Measurements from ENCODE around the gene RALY. TPM values are rescaled to one million over a fixed set of nuclear protein-coding genes. Genes with fewer than 3 reads are reported as not detected.
A peak's percentile ranks its signal among the peaks of the same experiment; 100 is the strongest.

RALY gene
- total RNA-seq, 1 donor from 2014 or later, result 153 TPM

DNA sequence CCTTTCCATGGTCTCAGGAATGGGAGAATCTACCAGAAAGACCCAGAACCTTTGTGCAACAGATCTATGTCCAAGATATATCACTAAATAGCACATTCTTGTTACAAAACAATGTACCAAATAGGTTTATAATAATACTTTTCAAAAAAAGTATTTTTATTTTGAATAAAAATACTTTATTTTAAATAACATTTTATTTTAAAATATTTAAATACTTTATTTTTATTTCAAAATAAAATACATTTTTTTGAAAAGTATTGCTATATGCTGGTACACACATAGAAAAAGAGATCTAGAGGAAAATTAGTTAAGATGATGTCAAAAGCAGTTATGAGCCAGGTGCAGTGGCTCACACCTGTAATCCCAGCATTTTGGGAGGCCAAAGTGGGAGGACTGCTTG lies 16.8 kb upstream of the RALY start:
- no peaks in the 10 kb centered on the region for H3K4me1 Mint-ChIP-seq
- H3K27ac Mint-ChIP-seq, result no peak overlapping the region
- no peak overlapping the region for H3K4me3 Mint-ChIP-seq
- peaks cover 30% of the 10 kb centered on the region for H3K27me3 Mint-ChIP-seq
- no peaks in the 10 kb centered on the region for H3K36me3 Mint-ChIP-seq (ENCODE audit: low read depth)
- intact Hi-C loops (cut with micrococcal nuclease), result no loop called here
- H3K9me3 Mint-ChIP-seq, result no peaks in the 10 kb centered on the region
- DNase-seq, result no peak

DNA sequence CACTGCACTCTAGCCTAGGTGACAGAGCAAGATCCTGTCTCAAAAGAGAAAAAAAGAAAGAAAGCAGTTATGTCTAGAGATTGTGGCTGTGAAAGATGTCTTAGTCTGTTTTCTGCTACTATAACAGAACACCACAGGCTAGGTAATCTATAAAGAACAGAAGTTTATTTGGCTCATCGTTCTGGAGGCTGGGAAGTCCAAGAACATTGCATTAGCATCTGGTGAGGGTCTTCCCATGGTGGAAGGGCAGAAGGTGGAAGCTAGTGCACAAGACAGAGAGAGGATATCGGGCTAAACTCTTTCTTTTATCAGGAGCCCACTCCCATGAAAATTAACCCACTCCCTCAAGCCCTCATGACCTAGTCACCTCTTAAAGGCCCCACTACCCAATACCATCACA lies 16.2 kb upstream of the RALY start:
- intact Hi-C loops (cut with micrococcal nuclease), result no loop called here
- Mint-ChIP-seq H3K27ac (no peak overlapping the region), H3K27me3 (peaks cover 30% of the 10 kb centered on the region), H3K36me3 (ENCODE audit: low read depth) (no peaks in the 10 kb centered on the region), H3K9me3 (no peaks in the 10 kb centered on the region), H3K4me3 (no peak overlapping the region), H3K4me1 (no peaks in the 10 kb centered on the region)
- DNase-seq, result no peak

DNA sequence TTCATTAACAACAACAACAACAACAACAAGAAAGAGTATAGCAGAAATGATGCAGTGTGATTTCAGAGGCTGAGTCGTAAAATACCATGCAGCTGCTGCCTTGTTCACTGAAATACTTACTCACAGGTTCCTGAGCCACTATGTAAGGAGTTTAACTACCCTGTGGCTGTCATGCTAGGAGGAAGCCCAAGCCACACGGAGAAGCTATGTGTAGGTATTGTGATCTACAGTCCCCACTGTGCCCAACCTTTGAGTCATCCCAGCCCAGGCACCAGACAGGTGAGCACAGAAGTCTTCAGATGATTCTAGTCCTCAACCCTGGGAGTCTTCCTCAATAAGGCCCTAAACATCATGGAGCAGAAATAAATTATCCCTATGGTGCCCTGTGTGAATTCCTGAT lies 14.6 kb upstream of the RALY start:
- Mint-ChIP-seq H3K4me3 (no peak overlapping the region), H3K27me3 (peaks cover 32% of the 10 kb centered on the region)
- intact Hi-C loops (cut with micrococcal nuclease), result no loop called here

DNA sequence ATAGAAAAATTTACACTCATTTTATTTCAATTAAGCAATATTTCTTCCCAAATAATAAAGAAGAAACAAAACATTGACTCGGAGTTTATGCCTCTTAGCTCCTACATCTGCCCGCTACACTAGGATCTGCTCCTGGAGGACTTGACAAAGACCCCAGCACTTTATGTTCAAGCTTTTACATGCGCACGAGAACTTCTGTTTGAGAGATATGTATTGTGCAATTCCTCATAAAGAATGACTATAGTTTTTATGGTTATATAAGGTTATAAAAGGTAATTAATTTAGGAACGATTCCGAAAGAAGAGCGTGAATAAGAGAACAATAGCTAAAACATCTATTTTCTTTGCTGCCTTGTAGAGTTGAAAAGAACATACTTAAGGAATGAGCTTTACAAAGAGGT lies 12.4 kb upstream of the RALY start:
- DNase-seq, result no peak
- Mint-ChIP-seq H3K9me3 (no peaks in the 10 kb centered on the region), H3K27me3 (peaks cover 32% of the 10 kb centered on the region), H3K27ac (no peak overlapping the region), H3K4me1 (no peaks in the 10 kb centered on the region), H3K4me3 (no peak overlapping the region), H3K36me3 (ENCODE audit: low read depth) (no peaks in the 10 kb centered on the region)
- intact Hi-C loops (cut with micrococcal nuclease), result no loop called here

More for the DNA sequence above, 14.6 kb upstream of the RALY start:
- Mint-ChIP-seq H3K27ac (no peak overlapping the region), H3K4me1 (no peaks in the 10 kb centered on the region), H3K9me3 (no peaks in the 10 kb centered on the region), H3K36me3 (ENCODE audit: low read depth) (no peaks in the 10 kb centered on the region)
- DNase-seq, result no peak

DNA sequence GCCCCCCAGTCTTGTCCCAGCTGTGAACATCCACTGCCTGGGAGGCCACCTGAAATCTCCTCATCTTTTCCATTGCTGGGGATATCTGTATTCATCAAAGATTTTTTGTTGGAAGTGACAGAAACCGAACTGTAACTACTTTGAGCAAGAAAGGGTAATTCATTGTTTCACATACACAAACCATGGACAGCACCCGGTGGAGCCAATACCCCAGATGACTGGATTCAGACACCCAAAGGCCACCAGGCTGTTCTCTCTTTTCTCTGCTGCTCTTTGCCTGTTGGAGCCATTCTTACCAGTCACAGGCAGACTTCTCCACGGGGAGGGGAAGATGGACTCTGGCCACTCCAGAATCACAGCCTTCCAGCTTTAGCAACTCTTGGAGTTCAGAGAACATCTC lies 11.7 kb upstream of the RALY start:
- Mint-ChIP-seq H3K27ac (no peak overlapping the region), H3K4me3 (no peak overlapping the region), H3K4me1 (no peaks in the 10 kb centered on the region), H3K36me3 (ENCODE audit: low read depth) (no peaks in the 10 kb centered on the region), H3K9me3 (no peaks in the 10 kb centered on the region), H3K27me3 (peaks cover 30% of the 10 kb centered on the region)
- no peak for DNase-seq
- intact Hi-C loops (cut with micrococcal nuclease), result no loop called here

DNA sequence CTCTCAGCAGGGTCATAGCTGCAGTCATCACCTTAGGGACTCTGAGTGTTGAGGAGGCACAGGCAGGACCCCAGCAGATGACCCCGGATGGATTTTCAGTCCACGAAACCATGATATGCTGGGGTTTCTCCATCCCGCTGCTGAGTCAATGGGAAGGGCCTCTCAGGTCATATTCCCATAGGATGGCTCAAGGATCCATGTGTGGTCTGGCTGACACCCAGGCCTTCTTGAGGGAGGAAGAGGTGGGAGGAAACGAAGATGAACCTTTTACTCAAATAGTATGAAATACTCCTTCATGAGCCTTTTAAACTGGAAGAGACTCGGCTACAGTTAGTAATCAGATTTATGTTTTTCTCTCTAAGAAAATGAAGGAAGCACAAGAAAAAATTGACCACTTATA lies 10.3 kb upstream of the RALY start:
- no peaks in the 10 kb centered on the region for H3K36me3 Mint-ChIP-seq (ENCODE audit: low read depth)
- H3K4me3 Mint-ChIP-seq, result no peak overlapping the region
- no peaks in the 10 kb centered on the region for H3K4me1 Mint-ChIP-seq
- DNase-seq, result no peak
- H3K27me3 Mint-ChIP-seq, result peaks cover 21% of the 10 kb centered on the region
- H3K9me3 Mint-ChIP-seq, result no peaks in the 10 kb centered on the region
- H3K27ac Mint-ChIP-seq, result no peak overlapping the region
- intact Hi-C loops (cut with micrococcal nuclease), result no loop called here

DNA sequence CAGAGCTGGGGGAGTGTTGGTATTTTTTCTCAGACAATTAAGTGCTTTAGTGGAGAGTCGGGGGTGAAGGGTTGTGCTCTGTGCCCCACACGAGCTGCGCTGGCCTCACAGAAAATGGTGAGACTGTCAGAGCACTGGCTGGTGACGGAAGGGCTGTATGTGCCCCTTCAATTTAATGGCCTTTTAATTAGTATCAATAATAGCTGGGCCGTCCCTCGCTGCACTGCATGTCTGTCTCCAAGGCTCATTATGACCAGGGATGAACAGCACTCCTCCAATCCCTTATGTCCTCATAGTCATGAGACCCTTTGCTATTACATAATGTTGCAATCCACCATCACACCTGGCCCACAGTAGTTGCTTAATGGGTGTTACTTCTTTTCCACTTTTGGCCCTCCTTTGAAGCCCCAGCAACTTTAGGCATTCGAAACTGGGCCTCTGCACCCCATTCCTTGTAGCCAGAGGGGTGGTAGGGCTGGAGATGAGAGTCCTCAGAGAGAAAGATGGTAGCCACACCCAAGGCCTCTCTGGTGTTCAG lies 9.5 kb upstream of the RALY start:
- no peak overlapping the region for H3K27ac Mint-ChIP-seq
- no peaks in the 10 kb centered on the region for H3K4me1 Mint-ChIP-seq
- no peak for DNase-seq
- no peaks in the 10 kb centered on the region for H3K9me3 Mint-ChIP-seq
- peaks cover 13% of the 10 kb centered on the region for H3K27me3 Mint-ChIP-seq
- no peak overlapping the region for H3K4me3 Mint-ChIP-seq
- H3K36me3 Mint-ChIP-seq (ENCODE audit: low read depth), result no peaks in the 10 kb centered on the region
- intact Hi-C loops (cut with micrococcal nuclease), result no loop called here

DNA sequence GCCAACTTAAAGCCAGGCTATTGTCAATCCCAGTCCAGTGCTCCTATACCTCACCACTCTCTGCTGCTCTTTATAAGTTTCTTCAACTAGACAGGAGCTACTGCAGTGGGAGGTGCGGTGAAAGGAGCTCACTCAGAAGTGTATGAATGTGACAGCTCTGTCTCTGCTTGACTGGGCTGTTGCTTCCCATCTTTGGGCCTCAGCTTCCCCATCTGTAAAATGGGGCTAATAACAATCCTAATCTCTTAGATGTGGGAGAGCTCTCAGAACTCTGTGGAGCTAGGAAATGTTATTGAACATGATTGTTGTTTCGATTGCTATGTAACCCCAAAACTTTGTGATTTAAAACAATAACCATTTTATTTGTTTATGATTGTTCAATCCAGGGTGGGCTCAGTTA lies 8.4 kb upstream of the RALY start:
- no peak overlapping the region for H3K27ac Mint-ChIP-seq
- H3K4me3 Mint-ChIP-seq, result no peak overlapping the region
- peaks cover 5% of the 10 kb centered on the region for H3K4me1 Mint-ChIP-seq
- no peak for DNase-seq
- peaks cover 8% of the 10 kb centered on the region for H3K27me3 Mint-ChIP-seq
- H3K36me3 Mint-ChIP-seq (ENCODE audit: low read depth), result no peaks in the 10 kb centered on the region
- intact Hi-C loops (cut with micrococcal nuclease), result no loop called here
- H3K9me3 Mint-ChIP-seq, result no peaks in the 10 kb centered on the region

DNA sequence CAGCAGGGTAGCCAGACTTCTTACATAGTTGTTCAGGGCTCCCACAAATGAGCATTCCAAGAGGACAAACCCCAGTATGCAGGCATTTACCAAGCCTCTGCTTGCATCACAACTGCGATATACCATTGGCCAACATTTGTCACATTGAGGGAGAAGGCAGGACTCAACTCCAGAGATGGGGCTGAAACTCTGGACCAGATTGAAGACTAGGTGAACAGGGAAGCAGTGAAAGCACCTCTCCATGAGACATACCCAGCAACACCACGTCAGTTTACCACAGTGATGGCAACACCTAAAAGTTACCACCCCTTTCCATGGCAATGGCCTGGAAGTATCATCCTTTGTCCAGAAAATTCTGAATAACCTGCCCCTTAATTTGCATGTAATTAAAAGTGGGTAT lies 7.9 kb upstream of the RALY start:
- Mint-ChIP-seq H3K27ac (no peak overlapping the region), H3K4me1 (peaks cover 9% of the 10 kb centered on the region), H3K9me3 (no peaks in the 10 kb centered on the region), H3K27me3 (peaks cover 7% of the 10 kb centered on the region), H3K36me3 (ENCODE audit: low read depth) (peaks cover 3% of the 10 kb centered on the region), H3K4me3 (no peak overlapping the region)
- intact Hi-C loops (cut with micrococcal nuclease), result no loop called here
- no peak for DNase-seq

DNA sequence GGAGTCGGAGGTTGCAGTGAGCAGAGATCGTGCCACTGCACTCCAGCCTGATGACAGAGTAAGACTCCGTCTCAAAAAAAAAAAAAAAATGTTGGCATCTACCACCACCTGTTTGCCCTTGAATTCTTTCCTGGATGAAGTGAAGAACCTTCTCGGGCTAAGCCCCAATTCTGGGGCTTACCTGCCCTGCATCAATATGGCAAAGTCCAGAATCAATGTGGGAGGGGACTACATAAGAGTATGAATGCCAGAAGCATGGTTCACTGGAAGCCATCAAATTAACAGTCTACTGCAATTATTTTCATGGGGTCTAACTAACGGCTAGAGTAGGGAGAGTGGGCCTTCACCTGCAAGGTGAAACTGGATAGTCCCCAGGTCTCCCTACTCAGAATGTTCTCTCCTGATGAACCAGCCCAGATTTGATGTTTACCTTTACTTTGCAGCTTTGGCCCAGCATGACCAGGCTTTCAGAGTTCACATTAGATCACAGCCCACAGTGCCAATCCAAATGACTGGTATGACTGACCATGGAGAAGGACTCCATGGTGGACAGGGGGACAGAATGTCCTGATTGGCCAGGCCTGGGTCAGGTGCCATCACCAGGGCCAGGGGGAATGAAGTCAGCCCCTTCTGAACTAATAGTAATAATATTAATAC lies 7.0 kb upstream of the RALY start:
- H3K9me3 Mint-ChIP-seq, result no peaks in the 10 kb centered on the region
- intact Hi-C loops (cut with micrococcal nuclease), result no loop called here
- H3K4me3 Mint-ChIP-seq, result no peak overlapping the region
- H3K36me3 Mint-ChIP-seq (ENCODE audit: low read depth), result peaks cover 6% of the 10 kb centered on the region
- peaks cover 4% of the 10 kb centered on the region for H3K27me3 Mint-ChIP-seq
- H3K27ac Mint-ChIP-seq, result no peak overlapping the region
- no peak for DNase-seq
- H3K4me1 Mint-ChIP-seq, result peaks cover 12% of the 10 kb centered on the region

DNA sequence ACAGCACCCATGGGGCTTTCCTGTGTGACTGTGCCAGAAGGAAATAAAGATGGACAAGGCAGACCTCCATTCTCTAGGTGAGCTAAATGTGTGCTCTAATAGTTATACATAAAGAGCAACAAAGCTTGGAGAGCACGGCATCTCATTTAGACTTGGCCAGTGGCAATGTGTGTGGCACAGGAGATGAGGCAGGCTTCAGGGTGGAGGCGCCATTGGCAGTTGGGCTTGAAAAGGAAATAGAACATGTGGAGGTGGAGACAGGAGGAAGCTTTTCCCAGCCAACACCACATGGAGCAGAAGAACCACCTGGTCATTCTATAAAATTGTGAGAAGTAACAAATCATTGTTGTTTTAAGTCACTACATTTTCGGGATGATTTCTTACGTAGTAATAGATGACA lies 3.6 kb upstream of the RALY start:
- Mint-ChIP-seq H3K27me3 (no peaks in the 10 kb centered on the region), H3K9me3 (no peaks in the 10 kb centered on the region), H3K4me3 (no peak overlapping the region), H3K4me1 (peaks cover 24% of the 10 kb centered on the region), H3K36me3 (ENCODE audit: low read depth) (peaks cover 13% of the 10 kb centered on the region), H3K27ac (no peak overlapping the region)
- intact Hi-C loops (cut with micrococcal nuclease), result loop anchor here (5.0 to 10.0 kb wide), 2 partner anchors 305 to 887 kb away; partner anchors contain the start of genes ACSS2 and E2F1
- no peak for DNase-seq

DNA sequence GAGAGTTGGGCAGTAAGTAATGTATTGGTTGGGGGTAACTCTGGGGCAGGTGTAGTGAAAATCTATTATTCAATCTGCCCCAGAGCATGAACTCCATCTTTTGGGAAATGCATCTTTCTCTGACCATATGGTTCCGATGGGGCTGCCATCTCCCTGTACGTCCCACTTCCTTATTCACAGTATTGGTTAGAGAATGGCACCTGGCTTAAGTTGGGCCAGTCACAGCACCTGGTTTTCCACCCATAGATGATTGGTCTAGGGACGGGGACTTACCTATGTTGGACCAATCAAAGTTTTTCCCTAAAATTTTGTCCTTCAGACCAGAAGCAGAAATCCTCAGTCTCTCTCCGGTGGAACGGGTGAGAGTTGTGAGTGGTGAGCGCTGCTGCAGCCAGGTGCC lies 2.2 kb upstream of the RALY start:
- H3K9me3 Mint-ChIP-seq, result no peaks in the 10 kb centered on the region
- H3K4me1 Mint-ChIP-seq, result peaks cover 35% of the 10 kb centered on the region
- intact Hi-C loops (cut with micrococcal nuclease), result loop anchor here (5.0 to 10.0 kb wide), 2 partner anchors 307 to 886 kb away; partner anchors contain the start of genes ACSS2 and E2F1

DNA sequence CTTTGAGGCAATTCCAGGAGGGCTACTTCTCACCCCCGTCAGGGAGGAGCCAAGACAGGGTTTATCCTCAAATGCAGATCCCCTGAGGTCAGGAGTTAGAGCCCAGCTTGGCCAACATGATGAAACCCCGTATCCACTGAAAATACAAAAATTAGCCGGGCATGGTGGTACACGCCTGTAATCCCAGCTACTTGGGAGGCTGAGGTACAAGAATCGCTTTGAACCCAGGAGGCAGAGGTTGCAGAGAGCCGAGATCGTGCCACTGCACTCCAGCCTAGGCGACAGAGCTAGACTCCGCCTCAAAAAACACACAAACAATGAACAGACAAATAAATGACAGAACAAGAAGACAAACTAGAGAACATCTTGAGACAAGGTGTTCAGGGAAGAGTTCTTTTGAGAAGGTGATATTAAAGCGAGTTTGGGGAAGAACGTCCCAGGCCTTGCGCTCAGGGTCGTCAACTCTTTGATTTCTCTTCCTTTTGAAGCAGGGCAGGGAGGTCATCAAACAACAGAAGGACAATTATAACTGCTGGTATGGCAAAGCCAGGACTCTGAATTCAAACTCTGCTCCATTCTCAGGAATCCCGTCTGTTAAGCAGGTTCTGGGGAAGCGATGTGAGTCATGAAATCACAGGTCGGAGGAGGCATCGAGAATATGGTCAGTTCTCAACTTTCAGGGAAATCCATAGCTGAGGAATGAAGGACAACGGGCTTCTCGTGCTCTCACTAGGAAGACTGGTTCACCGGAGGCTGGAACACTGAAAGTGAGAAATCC lies 1.4 kb upstream of the RALY start:
- Mint-ChIP-seq H3K4me1 (peaks cover 43% of the 10 kb centered on the region), H3K27ac (peak overlapping the region; percentile 96), H3K36me3 (ENCODE audit: low read depth) (peaks cover 24% of the 10 kb centered on the region), H3K27me3 (no peaks in the 10 kb centered on the region), H3K9me3 (no peaks in the 10 kb centered on the region), H3K4me3 (peak overlapping the region; percentile 83)
- intact Hi-C loops (cut with micrococcal nuclease), result loop anchor here (2.0 to 10.0 kb wide), 5 partner anchors 260 to 885 kb away; partner anchors contain the start of genes ACSS2, CBFA2T2 and E2F1
- peak; percentile 63 for DNase-seq

More for the DNA sequence above, 2.2 kb upstream of the RALY start:
- no peak for DNase-seq
- Mint-ChIP-seq H3K27me3 (no peaks in the 10 kb centered on the region), H3K27ac (peak overlapping the region; percentile 71), H3K4me3 (peak overlapping the region; percentile 83), H3K36me3 (ENCODE audit: low read depth) (peaks cover 20% of the 10 kb centered on the region)

DNA sequence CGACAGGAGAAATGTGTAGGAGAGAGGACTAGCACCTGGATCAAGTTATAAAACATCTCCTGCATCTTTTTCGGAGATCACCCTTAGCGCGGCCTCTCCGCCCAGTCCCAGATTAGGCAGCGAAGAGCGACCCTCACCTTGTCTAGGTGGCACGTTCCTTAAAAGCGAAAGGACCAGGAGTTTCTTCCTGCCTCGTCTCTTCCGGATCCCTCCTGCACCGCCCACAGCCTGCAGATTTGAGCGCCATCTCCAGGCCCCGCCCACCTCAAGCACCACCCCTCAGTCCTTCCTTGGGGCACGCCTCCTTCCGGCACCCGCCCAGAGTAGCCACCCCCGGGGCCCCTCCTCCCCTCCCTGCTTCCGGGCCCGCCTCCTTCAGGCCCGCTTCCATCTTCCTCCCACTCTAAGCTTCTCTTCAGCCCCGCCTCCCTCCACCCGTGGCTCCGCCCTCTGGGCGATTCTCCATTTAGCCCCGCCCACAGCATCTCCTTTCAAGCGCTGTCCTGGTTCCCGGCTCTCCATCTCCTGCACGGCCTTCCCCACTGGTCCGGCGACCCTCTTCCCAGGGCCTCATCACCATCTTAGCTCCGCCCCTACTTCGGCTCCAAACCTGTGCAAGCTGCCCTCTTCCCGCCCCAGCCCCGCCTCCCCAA lies 662 bp upstream of the RALY start:
- Mint-ChIP-seq H3K27ac (peak overlapping the region; percentile 96), H3K9me3 (no peaks in the 10 kb centered on the region), H3K27me3 (no peaks in the 10 kb centered on the region), H3K4me1 (peaks cover 48% of the 10 kb centered on the region), H3K36me3 (ENCODE audit: low read depth) (peaks cover 24% of the 10 kb centered on the region), H3K4me3 (peak overlapping the region; percentile 83)
- intact Hi-C loops (cut with micrococcal nuclease), result loop anchor here (1.0 to 10.0 kb wide), 7 partner anchors 119 to 884 kb away; partner anchors contain the start of genes ACSS2, CBFA2T2, CHMP4B and E2F1
- DNase-seq, result peak; percentile 100
